Endothelial cell (in vitro differentiated cells): ENCODE results near the gene MAP4. TPM values are rescaled to one million over a fixed set of nuclear protein-coding genes. Genes with fewer than 3 reads are reported as not detected.

ENCODE experiments used
- DNase-seq: peaks from one replicate; pipeline ENCODE4 v3.0.0; 2021; ENCODE audit warnings: low spot score
- H3K27ac Mint-ChIP-seq: one replicate; pipeline ENCODE4 v1.8.0; 2021; ENCODE audit warnings: mixed read lengths, inconsistent platforms; ENCODE audit not compliant: unreplicated experiment
- H3K27me3 Mint-ChIP-seq: one replicate; pipeline ENCODE4 v1.8.0; 2021; ENCODE audit warnings: mild to moderate bottlenecking, moderate library complexity, mixed read lengths, inconsistent platforms; ENCODE audit not compliant: unreplicated experiment
- H3K36me3 Mint-ChIP-seq: one replicate; pipeline ENCODE4 v1.8.0; 2021; ENCODE audit warnings: mild to moderate bottlenecking, low read depth, mixed read lengths, inconsistent platforms; ENCODE audit not compliant: unreplicated experiment
- H3K4me1 Mint-ChIP-seq: one replicate; pipeline ENCODE4 v1.8.0; 2021; ENCODE audit warnings: mild to moderate bottlenecking, mixed read lengths, inconsistent platforms; ENCODE audit not compliant: unreplicated experiment
- H3K4me3 Mint-ChIP-seq: one replicate; pipeline ENCODE4 v1.8.0; 2021; ENCODE audit warnings: mild to moderate bottlenecking, mixed read lengths, inconsistent platforms; ENCODE audit not compliant: unreplicated experiment
- H3K9me3 Mint-ChIP-seq: one replicate; pipeline ENCODE4 v1.8.0; 2021; ENCODE audit warnings: mixed read lengths, inconsistent platforms; ENCODE audit not compliant: unreplicated experiment
- total RNA-seq: library from RNA; stranded (reverse); fragmentation: NEBNext Ultra II Directional; extraction: Animal tissue kit (Norgen Biotek cat#: 25700); gene quantifications from one replicate; pipeline ENCODE4 v1.2.1, GENCODE V29; 2021; ENCODE audit not compliant: unreplicated experiment
- TF ChIP-seq, protein P1 (sequence below): fragments of 200-600 bp; sonication (generic); IDR thresholded peaks from one replicate; pipeline ENCODE4 v1.5.0; 2021; ENCODE audit warnings: antibody characterized with exemption; ENCODE audit not compliant: unreplicated experiment

MAP4 gene
- total RNA-seq, 1 donor from 2014 or later, result 155 TPM

DNA sequence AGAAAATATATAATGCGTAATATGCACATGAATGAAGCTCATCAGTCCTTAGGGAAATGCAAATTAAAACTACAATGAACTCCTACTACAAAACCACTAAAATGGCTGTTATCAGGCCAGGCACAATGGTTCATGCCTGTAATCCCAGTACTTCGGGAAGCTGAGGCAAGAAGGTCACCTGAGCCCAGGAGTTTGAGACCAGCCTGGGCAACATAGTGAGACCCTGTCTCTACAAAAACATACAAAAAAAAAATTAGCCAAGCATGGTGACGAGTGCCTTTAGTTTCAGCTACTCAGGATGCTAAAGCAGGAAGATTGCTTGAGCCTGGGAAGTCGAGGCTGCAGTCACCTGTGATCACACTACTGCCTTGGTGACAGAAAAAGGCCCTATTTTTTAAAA is 85.2 kb downstream of the MAP4 start:
- Mint-ChIP-seq H3K4me3 (no peak overlapping the region), H3K27me3 (no peaks in the 10 kb centered on the region), H3K27ac (no peak overlapping the region), H3K9me3 (no peaks in the 10 kb centered on the region), H3K4me1 (no peaks in the 10 kb centered on the region), H3K36me3 (peaks cover 3% of the 10 kb centered on the region)
- no peak for DNase-seq
- TF ChIP-seq, protein P1, sequence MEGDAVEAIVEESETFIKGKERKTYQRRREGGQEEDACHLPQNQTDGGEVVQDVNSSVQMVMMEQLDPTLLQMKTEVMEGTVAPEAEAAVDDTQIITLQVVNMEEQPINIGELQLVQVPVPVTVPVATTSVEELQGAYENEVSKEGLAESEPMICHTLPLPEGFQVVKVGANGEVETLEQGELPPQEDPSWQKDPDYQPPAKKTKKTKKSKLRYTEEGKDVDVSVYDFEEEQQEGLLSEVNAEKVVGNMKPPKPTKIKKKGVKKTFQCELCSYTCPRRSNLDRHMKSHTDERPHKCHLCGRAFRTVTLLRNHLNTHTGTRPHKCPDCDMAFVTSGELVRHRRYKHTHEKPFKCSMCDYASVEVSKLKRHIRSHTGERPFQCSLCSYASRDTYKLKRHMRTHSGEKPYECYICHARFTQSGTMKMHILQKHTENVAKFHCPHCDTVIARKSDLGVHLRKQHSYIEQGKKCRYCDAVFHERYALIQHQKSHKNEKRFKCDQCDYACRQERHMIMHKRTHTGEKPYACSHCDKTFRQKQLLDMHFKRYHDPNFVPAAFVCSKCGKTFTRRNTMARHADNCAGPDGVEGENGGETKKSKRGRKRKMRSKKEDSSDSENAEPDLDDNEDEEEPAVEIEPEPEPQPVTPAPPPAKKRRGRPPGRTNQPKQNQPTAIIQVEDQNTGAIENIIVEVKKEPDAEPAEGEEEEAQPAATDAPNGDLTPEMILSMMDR, result no peak

DNA sequence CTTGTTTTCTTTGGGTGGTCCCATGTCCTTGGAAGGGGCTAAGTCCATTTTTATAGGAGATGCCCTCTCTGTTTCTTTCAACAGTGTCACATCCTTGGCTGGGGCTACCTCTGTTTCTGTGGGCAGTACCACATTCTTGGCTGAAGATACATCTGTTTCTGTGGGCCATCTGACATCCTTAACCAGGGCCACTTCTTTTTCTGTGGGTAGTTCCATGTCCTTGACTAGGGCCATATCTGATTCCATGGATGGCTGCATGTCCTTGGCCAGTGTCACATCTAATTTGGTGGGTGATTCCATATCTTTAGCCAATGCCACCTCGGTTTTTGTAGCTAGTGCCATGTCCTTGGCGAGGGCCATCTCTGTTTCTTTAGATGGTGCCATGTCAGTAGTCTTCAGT is 99.5 kb downstream of the MAP4 start:
- Mint-ChIP-seq H3K36me3 (peaks cover 37% of the 10 kb centered on the region), H3K4me1 (no peaks in the 10 kb centered on the region), H3K4me3 (no peak overlapping the region)

DNA sequence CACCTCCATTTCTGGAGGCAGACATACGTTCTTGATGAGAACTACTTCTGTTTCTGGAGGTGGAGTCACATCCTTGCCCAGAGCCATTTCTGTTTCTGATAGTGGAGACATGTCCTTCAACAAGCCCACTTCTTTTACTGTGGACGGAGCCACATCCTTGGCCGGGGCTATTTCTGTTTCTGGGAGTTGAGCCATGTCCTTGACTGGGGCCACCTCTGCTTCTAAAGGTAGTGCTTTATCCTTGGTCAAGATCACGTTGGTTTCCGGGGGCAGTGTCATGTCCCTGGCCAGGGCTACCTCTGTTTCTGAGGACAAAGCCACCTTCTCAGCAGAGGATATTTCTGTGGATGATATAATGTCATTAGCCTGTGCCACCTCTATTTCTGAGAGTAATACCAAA is 100.0 kb downstream of the MAP4 start:
- no peak for DNase-seq
- TF ChIP-seq, protein P1, result no peak
- H3K27me3 Mint-ChIP-seq, result no peaks in the 10 kb centered on the region
- H3K4me1 Mint-ChIP-seq, result no peaks in the 10 kb centered on the region
- H3K27ac Mint-ChIP-seq, result no peak overlapping the region
- H3K36me3 Mint-ChIP-seq, result peaks cover 37% of the 10 kb centered on the region
- no peak overlapping the region for H3K4me3 Mint-ChIP-seq
- H3K9me3 Mint-ChIP-seq, result no peaks in the 10 kb centered on the region

More for the DNA sequence above, 99.5 kb downstream of the MAP4 start:
- no peak for DNase-seq
- Mint-ChIP-seq H3K27me3 (no peaks in the 10 kb centered on the region), H3K27ac (no peak overlapping the region), H3K9me3 (no peaks in the 10 kb centered on the region)
- TF ChIP-seq, protein P1, result no peak

DNA sequence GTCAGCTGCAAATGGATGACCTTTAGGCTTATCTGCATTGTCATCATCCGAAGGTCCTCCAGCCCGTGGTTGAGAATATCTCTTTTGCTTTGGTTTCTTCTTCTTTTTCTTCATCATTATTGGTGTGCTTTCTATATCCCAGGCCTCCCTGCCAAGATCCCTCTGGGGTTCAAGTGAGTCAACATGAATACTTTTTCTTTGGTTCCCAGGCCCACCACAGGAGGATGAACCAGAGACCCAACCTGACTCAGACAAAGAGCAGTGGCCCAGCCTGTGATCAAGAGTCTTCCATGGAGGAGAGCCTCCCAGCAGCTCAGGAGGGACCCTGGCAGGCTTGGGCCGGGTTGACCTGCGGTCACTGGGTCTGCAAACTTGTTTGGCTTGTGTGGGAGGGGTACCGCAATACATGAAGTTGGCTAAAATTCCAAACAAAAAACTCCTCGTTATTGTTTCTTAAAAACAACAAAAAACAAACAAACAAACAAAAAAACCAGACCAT is 104.2 kb downstream of the MAP4 start:
- Mint-ChIP-seq H3K36me3 (peaks cover 44% of the 10 kb centered on the region), H3K9me3 (no peaks in the 10 kb centered on the region), H3K27me3 (no peaks in the 10 kb centered on the region), H3K4me1 (no peaks in the 10 kb centered on the region), H3K27ac (no peak overlapping the region), H3K4me3 (peak overlapping the region; percentile 34)
- DNase-seq, result no peak
- TF ChIP-seq, protein P1, result no peak

DNA sequence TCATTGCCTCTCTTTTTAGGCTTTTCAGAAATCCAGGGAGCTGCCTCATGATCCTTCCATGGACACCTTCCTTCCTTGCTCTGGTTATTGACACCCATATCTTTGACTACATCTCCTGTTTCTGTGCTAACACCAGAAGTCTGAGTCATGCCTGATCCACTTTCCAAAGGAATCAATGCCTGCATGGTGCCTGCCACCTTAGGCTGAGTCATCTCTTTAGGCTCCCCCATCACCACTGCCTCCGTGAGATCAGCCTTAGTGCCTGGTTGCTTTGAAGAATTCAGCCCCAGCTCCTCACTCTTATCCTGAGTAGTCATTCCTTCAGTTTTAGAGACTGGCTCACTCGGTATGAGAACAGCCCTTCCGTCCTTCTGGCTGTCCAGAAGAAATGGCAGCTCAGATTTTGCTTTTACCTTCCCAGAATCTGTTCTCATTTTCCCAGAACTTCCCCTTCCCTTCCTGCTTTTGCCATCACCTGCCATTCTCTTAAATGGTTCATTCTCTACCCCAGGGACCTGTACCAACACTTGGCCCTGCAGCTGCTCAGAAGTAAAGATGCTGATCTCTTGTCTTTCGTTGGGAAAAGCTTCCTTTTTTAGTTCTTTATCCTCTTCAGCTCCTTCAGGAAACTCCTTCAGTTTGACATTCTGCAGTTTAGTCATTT is 105.3 kb downstream of the MAP4 start:
- no peak overlapping the region for H3K4me3 Mint-ChIP-seq
- no peaks in the 10 kb centered on the region for H3K27me3 Mint-ChIP-seq
- DNase-seq, result no peak
- no peak overlapping the region for H3K27ac Mint-ChIP-seq
- H3K9me3 Mint-ChIP-seq, result no peaks in the 10 kb centered on the region
- peaks cover 37% of the 10 kb centered on the region for H3K36me3 Mint-ChIP-seq
- H3K4me1 Mint-ChIP-seq, result no peaks in the 10 kb centered on the region
- TF ChIP-seq, protein P1, result no peak
